ENCODE data around the gene DSE. TPM values are rescaled to one million over a fixed set of nuclear protein-coding genes. Genes with fewer than 3 reads are reported as not detected.

DSE gene
- total RNA-seq, 1 experiment from 2014 or later: 1.0 TPM

GRCh38 chr6:116352515-116353471 lies 18.0 kb upstream of the DSE start:
- in situ Hi-C loops (cut with HindIII; ENCODE audit: low pct_unique_long_range_greater_than_20kb, low sequenced_read_pairs): no loop called here
- DNase-seq (ENCODE audit: low read depth, low spot score): no peak

DNA sequence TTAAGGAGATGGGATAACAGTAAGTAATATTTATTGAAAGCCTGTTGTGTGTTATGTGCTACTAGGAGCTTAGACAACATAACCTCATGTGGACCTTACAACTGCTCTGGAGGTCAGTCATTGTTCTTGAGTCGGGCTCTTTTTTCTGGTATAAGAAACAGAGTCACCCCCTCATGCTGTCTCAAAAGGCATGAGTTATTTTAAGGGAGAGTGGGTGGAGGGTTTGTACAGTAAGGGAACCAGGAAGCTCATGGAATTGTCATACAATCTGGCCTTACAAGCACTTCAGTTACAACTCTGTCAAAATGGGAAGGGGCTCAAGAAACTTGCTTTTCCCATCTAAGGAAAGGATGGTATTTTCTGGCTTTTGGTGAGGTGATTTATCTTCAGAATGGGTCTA lies 16.5 kb upstream of the DSE start:
- DNase-seq (ENCODE audit: low read depth, low spot score): no peak
- in situ Hi-C loops (cut with HindIII; ENCODE audit: low pct_unique_long_range_greater_than_20kb, low sequenced_read_pairs): no loop called here

- in situ Hi-C loops (cut with HindIII; ENCODE audit: low pct_unique_long_range_greater_than_20kb, low sequenced_read_pairs): no loop called here
- no peak for DNase-seq (ENCODE audit: low read depth, low spot score)
Measured at GRCh38 chr6:116355796-116356195, 15.0 kb upstream of the DSE start.

DNA sequence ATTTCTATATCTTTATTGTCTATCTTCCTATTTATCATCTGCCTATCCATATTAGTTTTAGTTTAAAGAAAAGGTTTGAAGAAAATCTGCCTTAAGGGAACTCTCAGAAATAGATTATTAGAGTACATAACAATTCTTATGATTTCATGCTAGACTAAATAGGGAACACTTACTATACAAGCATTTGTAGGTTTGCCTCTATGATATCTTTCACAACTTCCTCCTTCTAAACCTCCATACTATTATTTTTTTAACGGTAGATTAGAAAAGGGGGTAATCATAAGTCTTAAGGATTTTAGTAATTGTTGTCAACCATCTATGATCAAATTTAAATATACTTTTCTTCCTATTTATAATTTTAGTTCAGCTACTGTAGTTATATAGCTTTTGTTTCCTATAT lies 11.6 kb upstream of the DSE start:
- DNase-seq (ENCODE audit: low read depth, low spot score): no peak
- in situ Hi-C loops (cut with HindIII; ENCODE audit: low pct_unique_long_range_greater_than_20kb, low sequenced_read_pairs): no loop called here

- in situ Hi-C loops (cut with HindIII; ENCODE audit: low pct_unique_long_range_greater_than_20kb, low sequenced_read_pairs): no loop called here
- no peak for DNase-seq (ENCODE audit: low read depth, low spot score)
Measured at GRCh38 chr6:116359835-116360234, 10.9 kb upstream of the DSE start.

DNA sequence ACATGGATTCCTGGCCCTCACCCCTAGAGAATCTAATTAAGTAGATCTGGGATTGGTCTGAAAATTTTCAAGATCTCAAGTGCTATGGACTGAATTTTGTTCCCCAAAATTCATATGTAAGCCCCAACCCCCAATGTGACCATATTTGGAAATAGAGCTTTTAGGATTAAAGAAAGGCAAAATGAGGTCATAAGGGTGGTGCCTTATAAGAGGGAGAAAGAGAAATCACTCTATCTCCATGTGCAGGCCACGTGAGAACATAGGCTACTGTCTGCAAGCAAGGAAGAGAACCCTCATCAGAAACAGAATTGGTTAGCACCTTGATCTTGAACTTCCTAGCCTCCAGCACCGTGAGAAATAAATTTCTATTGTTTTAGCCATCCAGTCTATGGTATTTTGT lies 8.5 kb upstream of the DSE start:
- no peak for DNase-seq (ENCODE audit: low read depth, low spot score)
- in situ Hi-C loops (cut with HindIII; ENCODE audit: low pct_unique_long_range_greater_than_20kb, low sequenced_read_pairs): no loop called here

DNA sequence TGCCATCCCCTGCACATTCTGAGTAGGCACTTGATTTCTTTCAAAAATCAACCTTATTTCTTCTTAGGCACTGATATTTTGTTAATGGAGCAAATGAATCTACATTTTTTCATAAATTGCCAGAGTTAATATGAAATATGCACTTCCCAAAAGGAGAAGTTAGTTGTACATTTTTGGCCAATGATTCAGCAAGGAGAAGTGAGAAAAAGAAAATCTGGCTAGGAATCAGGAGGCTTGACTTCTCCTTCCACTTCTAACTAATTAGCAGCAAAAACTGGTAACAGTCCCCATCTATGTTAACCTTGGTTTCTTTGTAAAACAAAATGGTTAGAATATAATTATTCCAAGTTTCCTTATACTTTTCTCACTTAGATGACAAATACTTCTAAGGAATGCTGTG lies 7.0 kb upstream of the DSE start:
- in situ Hi-C loops (cut with HindIII; ENCODE audit: low pct_unique_long_range_greater_than_20kb, low sequenced_read_pairs): no loop called here
- DNase-seq (ENCODE audit: low read depth, low spot score): no peak

GRCh38 chr6:116364321-116364720 lies 6.4 kb upstream of the DSE start:
- in situ Hi-C loops (cut with HindIII; ENCODE audit: low pct_unique_long_range_greater_than_20kb, low sequenced_read_pairs): no loop called here
- DNase-seq (ENCODE audit: low read depth, low spot score): no peak

DNA sequence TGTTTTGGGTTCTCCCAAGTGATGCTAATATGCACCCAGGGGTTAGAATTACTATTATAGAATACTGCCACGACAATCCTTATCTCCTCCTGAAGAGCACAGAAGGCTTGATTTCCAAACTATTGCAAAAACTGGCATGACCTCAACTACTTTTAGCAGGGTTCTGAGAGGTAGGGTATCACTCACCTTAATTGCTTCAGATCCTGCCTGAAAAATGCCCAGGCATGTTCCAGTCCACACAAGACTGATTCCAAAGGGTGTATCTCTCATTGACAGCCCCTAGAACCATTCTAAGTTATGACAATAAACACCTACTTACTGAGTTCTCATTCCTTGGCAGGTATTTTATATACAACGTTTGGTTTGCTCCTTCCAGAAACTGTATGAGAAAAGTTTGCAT lies 5.0 kb upstream of the DSE start:
- no peak for DNase-seq (ENCODE audit: low read depth, low spot score)
- in situ Hi-C loops (cut with HindIII; ENCODE audit: low pct_unique_long_range_greater_than_20kb, low sequenced_read_pairs): no loop called here

DNA sequence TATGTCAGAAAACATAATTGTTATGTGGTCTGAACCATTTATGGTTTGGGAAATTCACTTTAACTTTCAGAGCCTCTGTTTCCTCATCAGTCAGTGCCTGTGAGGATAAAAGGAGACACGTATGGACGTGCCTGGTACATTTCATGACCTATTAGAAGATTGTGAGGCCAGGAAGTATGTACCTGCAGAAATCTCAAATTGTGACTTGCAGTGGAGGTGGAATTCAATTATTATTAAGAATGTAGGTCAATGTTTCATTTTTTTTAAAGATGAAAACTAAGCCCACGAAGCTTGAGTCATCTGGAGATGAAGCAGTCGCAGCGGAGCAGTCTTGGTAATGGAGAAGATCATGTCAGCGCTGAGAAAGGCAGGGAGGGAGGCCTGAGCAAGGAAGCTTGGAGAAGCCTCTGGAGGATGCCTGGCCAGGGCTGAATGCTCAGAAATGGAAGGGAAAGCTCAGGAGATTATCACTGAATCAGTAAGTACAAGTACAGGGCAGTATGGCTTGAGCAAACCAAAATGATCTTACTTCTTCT lies 3.9 kb upstream of the DSE start:
- DNase-seq (ENCODE audit: low read depth, low spot score): no peak
- in situ Hi-C loops (cut with HindIII; ENCODE audit: low pct_unique_long_range_greater_than_20kb, low sequenced_read_pairs): no loop called here

DNA sequence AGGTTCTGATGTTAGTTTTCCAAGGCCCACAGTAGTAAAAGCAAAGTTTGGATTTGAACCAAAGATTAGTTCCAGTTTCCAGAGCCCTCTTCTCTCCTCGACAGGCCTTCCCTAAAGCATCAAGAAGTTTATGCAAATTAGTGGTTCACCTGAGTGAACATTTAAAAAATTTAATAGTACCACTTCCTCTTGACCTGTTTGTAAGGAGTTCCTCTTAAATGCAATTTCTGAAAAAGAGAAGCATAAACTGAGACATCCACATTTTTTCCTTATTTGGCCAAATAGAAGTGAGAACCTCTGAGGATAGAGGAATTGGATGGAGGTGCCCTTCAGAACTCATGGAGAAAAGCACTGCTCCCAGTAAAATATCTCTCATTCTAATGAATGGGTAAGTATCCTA lies 1.2 kb upstream of the DSE start:
- DNase-seq (ENCODE audit: low read depth, low spot score): no peak
- in situ Hi-C loops (cut with HindIII; ENCODE audit: low pct_unique_long_range_greater_than_20kb, low sequenced_read_pairs): no loop called here

GRCh38 chr6:116369964-116370759 lies 585 bp upstream of the DSE start:
- DNase-seq (ENCODE audit: low read depth, low spot score): no peak
- in situ Hi-C loops (cut with HindIII; ENCODE audit: low pct_unique_long_range_greater_than_20kb, low sequenced_read_pairs): no loop called here

- DNase-seq (ENCODE audit: low read depth, low spot score): peak; percentile 2
- in situ Hi-C loops (cut with HindIII; ENCODE audit: low pct_unique_long_range_greater_than_20kb, low sequenced_read_pairs): no loop called here
Measured at GRCh38 chr6:116371120-116371917, 572 bp downstream of the DSE start.

DNA sequence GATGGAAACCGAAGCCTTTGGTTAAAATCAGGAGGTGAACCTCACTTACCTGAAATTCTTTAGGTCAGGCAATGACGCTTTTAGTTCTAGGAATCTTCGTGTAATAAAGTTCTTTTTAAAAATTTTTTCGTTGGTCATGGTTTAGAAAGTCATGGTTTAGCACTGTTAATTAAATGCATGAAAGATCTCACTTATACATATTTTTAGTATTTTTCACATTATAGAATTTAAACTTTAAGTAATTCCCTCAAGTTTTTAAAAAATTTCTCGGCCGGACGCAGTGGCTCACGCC lies 1.1 kb downstream of the DSE start:
- DNase-seq (ENCODE audit: low read depth, low spot score): no peak
- in situ Hi-C loops (cut with HindIII; ENCODE audit: low pct_unique_long_range_greater_than_20kb, low sequenced_read_pairs): no loop called here

DNA sequence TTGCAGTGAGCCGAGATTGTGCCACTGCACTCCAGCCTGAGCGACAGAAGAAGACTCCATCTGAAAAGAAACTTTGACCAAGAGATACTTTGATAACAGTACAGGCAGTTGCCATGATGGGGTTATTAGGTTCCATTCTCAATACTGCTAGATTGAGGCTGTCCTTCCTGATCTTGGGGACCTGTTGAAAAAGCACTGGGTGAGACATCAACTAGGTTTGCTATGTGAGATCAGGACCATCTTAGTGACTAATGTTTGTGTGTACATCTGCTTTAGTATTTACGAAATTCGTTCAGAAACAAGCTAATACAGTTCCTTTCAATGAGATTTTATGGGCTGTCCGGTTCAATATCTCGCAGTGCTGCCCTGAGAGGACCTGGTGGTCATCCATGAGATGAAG lies 2.6 kb downstream of the DSE start:
- in situ Hi-C loops (cut with HindIII; ENCODE audit: low pct_unique_long_range_greater_than_20kb, low sequenced_read_pairs): no loop called here
- no peak for DNase-seq (ENCODE audit: low read depth, low spot score)

- DNase-seq (ENCODE audit: low read depth, low spot score): no peak
- in situ Hi-C loops (cut with HindIII; ENCODE audit: low pct_unique_long_range_greater_than_20kb, low sequenced_read_pairs): no loop called here
Measured at GRCh38 chr6:116373940-116374339, 3.2 kb downstream of the DSE start.

- no peak for DNase-seq (ENCODE audit: low read depth, low spot score)
- in situ Hi-C loops (cut with HindIII; ENCODE audit: low pct_unique_long_range_greater_than_20kb, low sequenced_read_pairs): no loop called here
Measured at GRCh38 chr6:116374586-116374985, 3.8 kb downstream of the DSE start.

- in situ Hi-C loops (cut with HindIII; ENCODE audit: low pct_unique_long_range_greater_than_20kb, low sequenced_read_pairs): no loop called here
- DNase-seq (ENCODE audit: low read depth, low spot score): no peak
Measured at GRCh38 chr6:116375262-116375661, 4.5 kb downstream of the DSE start.

Data from SK-MEL-5 (cell line).